Neural cell (in vitro differentiated cells): ENCODE data around the gene BCKDHB.
A peak's percentile ranks its signal among the peaks of the same experiment; 100 is the strongest.

ENCODE experiments used
- EP300 ChIP-seq: fragments of 450-650 bp; conservative IDR thresholded peaks from 2 replicates; pipeline ENCODE4 v1.6.1; 2014; ENCODE audit warnings: antibody characterized with exemption, mild to moderate bottlenecking, moderate library complexity; ENCODE audit not compliant: poor library complexity, severe bottlenecking
- EZH2 ChIP-seq: fragments of 200-600, 300-800 bp; shearing (Covaris generic), sonication (generic); IDR thresholded peaks from 2 replicates; pipeline ENCODE4 v1.6.1; 2014; ENCODE audit warnings: antibody characterized with exemption, low read length, borderline replicate concordance, mild to moderate bottlenecking; ENCODE audit not compliant: insufficient read depth, poor library complexity, severe bottlenecking
- MXI1 ChIP-seq: fragments of 450-650 bp; conservative IDR thresholded peaks from 2 replicates; pipeline ENCODE4 v1.6.1; 2014; ENCODE audit warnings: antibody characterized with exemption, mild to moderate bottlenecking; ENCODE audit not compliant: poor library complexity, severe bottlenecking
- POLR2AphosphoS5 ChIP-seq: IDR thresholded peaks from 2 replicates; pipeline ENCODE4 v1.6.1; 2012
- RAD21 ChIP-seq: fragments of 450-650 bp; conservative IDR thresholded peaks from 2 replicates; pipeline ENCODE4 v1.6.1; 2014; ENCODE audit warnings: antibody characterized with exemption, mild to moderate bottlenecking, moderate library complexity
- REST ChIP-seq: IDR thresholded peaks from 2 replicates; pipeline ENCODE4 v1.6.1; 2012; ENCODE audit warnings: borderline replicate concordance
- TAF1 ChIP-seq: IDR thresholded peaks from 2 replicates; pipeline ENCODE4 v1.6.1; 2012; ENCODE audit warnings: low read depth
- TF ChIP-seq, protein P1 (sequence below): fragments of 450-650 bp; IDR thresholded peaks from 2 replicates; pipeline ENCODE4 v1.5.1; 2014; ENCODE audit warnings: antibody characterized with exemption, mild to moderate bottlenecking, moderate library complexity; ENCODE audit not compliant: poor library complexity, severe bottlenecking

DNA sequence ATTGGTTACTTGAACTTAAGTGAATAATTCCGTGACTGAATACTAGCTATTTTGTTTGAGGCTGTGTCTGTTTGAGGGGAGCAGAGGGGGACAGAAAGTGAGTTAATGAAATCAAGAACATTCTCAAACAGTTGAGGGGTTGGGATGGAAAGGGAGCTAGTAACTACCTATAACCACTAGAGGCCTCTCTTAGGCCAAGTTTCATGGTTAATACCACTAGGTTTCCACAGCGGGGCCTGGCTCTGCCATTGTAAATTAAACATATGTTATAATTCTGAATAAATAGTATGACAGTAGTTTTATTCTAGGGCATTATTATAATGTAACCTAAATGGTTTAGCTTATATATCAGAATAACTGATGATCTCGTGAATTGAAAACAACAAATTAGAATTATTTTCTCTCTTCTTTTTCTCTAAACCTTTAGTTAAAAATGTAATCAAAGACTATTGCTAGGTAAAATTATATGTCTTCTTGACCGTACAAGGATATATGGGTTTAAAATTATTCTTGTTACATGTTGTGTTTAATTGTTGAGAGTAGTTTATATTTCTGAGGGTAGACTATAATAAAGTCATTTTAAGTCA, 108.1 kb downstream of the BCKDHB start:
- TF ChIP-seq, protein P1, sequence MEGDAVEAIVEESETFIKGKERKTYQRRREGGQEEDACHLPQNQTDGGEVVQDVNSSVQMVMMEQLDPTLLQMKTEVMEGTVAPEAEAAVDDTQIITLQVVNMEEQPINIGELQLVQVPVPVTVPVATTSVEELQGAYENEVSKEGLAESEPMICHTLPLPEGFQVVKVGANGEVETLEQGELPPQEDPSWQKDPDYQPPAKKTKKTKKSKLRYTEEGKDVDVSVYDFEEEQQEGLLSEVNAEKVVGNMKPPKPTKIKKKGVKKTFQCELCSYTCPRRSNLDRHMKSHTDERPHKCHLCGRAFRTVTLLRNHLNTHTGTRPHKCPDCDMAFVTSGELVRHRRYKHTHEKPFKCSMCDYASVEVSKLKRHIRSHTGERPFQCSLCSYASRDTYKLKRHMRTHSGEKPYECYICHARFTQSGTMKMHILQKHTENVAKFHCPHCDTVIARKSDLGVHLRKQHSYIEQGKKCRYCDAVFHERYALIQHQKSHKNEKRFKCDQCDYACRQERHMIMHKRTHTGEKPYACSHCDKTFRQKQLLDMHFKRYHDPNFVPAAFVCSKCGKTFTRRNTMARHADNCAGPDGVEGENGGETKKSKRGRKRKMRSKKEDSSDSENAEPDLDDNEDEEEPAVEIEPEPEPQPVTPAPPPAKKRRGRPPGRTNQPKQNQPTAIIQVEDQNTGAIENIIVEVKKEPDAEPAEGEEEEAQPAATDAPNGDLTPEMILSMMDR = peak; percentile 82
- no peak for TF ChIP-seq REST
- TF ChIP-seq POLR2AphosphoS5 = no peak
- TF ChIP-seq TAF1 = no peak
- no peak for TF ChIP-seq EP300
- no peak for TF ChIP-seq EZH2
- peak; percentile 89 for TF ChIP-seq RAD21
- no peak for TF ChIP-seq MXI1
